Epithelial cell of prostate (primary cell): ENCODE measurements around the gene TPSB2.
"Not testable (repeated sequence)": the region's sequence is repeated elsewhere in the genome, so short reads cannot be mapped to it uniquely, and the experiment has no call there.

Experiments used
- DNase-seq: peaks from one replicate; pipeline ENCODE4 v3.0.0-alpha.2; 2011; ENCODE audit warnings: low read depth, low spot score
- H3K27ac ChIP-seq: fragments of 450-650 bp; 2 replicates; pipeline ENCODE4 v1.5.1; 2017; ENCODE audit warnings: mild to moderate bottlenecking

TPSB2 gene

GRCh38 chr16:1243907-1244850 lies 14.2 kb upstream of the TPSB2 start:
- H3K27ac ChIP-seq, DNase-seq: not testable (repeated sequence)

GRCh38 chr16:1243363-1243762 lies 13.4 kb upstream of the TPSB2 start:
- not testable (repeated sequence) for H3K27ac ChIP-seq, DNase-seq

GRCh38 chr16:1241081-1241480 lies 11.1 kb upstream of the TPSB2 start:
- not testable (repeated sequence) for DNase-seq, H3K27ac ChIP-seq

- DNase-seq, H3K27ac ChIP-seq: not testable (repeated sequence)
These were observed 10.5 kb upstream of the TPSB2 start, which contains the start of gene TPSAB1 for GRCh38 chr16:1240436-1240835. Gene TPSAB1, plus strand, starts transcription at chr16:1240705. Its CDS starts 234 bp downstream, at chr16:1240939.

- not testable (repeated sequence) for H3K27ac ChIP-seq, DNase-seq
These were observed 9.6 kb upstream of the TPSB2 start for GRCh38 chr16:1239575-1239974.

GRCh38 chr16:1238909-1239308 lies 8.9 kb upstream of the TPSB2 start:
- DNase-seq, H3K27ac ChIP-seq: not testable (repeated sequence)

GRCh38 chr16:1237990-1238389 lies 8.0 kb upstream of the TPSB2 start:
- H3K27ac ChIP-seq: no peak overlapping the region
- no peak for DNase-seq

- H3K27ac ChIP-seq, DNase-seq: not testable (repeated sequence)
These were observed 6.7 kb upstream of the TPSB2 start for GRCh38 chr16:1236659-1237058.

- not testable (repeated sequence) for DNase-seq, H3K27ac ChIP-seq
These were observed 2.2 kb upstream of the TPSB2 start for GRCh38 chr16:1232049-1232748.

- H3K27ac ChIP-seq, DNase-seq: not testable (repeated sequence)
These were observed 1.3 kb upstream of the TPSB2 start for GRCh38 chr16:1231301-1231700.

- not testable (repeated sequence) for DNase-seq
These were observed 658 bp upstream of the TPSB2 start for GRCh38 chr16:1230471-1231212.

GRCh38 chr16:1229476-1229875 lies 508 bp downstream of the TPSB2 start:
- H3K27ac ChIP-seq, DNase-seq: not testable (repeated sequence)

More at GRCh38 chr16:1230471-1231212, 658 bp upstream of the TPSB2 start:
- H3K27ac ChIP-seq: not testable (repeated sequence)

- H3K27ac ChIP-seq, DNase-seq: not testable (repeated sequence)
These were observed 1.8 kb downstream of the TPSB2 start for GRCh38 chr16:1228227-1228626.

GRCh38 chr16:1226692-1227091 lies 3.3 kb downstream of the TPSB2 start:
- not testable (repeated sequence) for DNase-seq, H3K27ac ChIP-seq

GRCh38 chr16:1225728-1226311 lies 4.2 kb downstream of the TPSB2 start:
- not testable (repeated sequence) for DNase-seq, H3K27ac ChIP-seq

GRCh38 chr16:1225051-1225451 lies 4.9 kb downstream of the TPSB2 start, which contains the start of gene TPSG1:
Gene TPSG1, minus strand, starts transcription at chr16:1225268. Its CDS starts 16 bp downstream, at chr16:1225252.
- DNase-seq: no peak
- no peak within 1 kb of the TSS for H3K27ac ChIP-seq

- H3K27ac ChIP-seq: no peak overlapping the region
- DNase-seq: no peak
These were observed 5.4 kb downstream of the TPSB2 start for GRCh38 chr16:1224558-1224957.

GRCh38 chr16:1223355-1224214 lies 6.4 kb downstream of the TPSB2 start:
- no peak overlapping the region for H3K27ac ChIP-seq
- DNase-seq: no peak
